ENCODE results near the gene DNHD1. TPM values are rescaled to one million over a fixed set of nuclear protein-coding genes. Genes with fewer than 3 reads are reported as not detected.

Gene DNHD1
- total RNA-seq, 1 donor from 2014 or later, result 2.3 TPM

Other genes with a start within 250 kb of the DNHD1 start
- not detected for gene CCKBR, start 237.4 kb upstream of the DNHD1 start, total RNA-seq
- 596 TPM for gene CAVIN3, start 176.8 kb upstream of the DNHD1 start, total RNA-seq
- 48.6 TPM for gene SMPD1, start 106.8 kb upstream of the DNHD1 start, total RNA-seq
- 29.2 TPM for gene APBB1, start 78.2 kb upstream of the DNHD1 start, total RNA-seq
- gene HPX, start 56.3 kb upstream of the DNHD1 start, total RNA-seq, result 16.8 TPM
- gene TRIM3, start 23.3 kb upstream of the DNHD1 start, total RNA-seq, result 33.8 TPM
- 87.8 TPM for gene ARFIP2, start 15.9 kb upstream of the DNHD1 start, total RNA-seq
- gene TIMM10B, start 15.8 kb upstream of the DNHD1 start, total RNA-seq, result 19.2 TPM
- 9.2 TPM for gene RRP8, start 106.3 kb downstream of the DNHD1 start, total RNA-seq
- gene ILK, start 106.5 kb downstream of the DNHD1 start, total RNA-seq, result 183 TPM
- gene TAF10, start 114.9 kb downstream of the DNHD1 start, total RNA-seq, result 76.0 TPM
- 96.7 TPM for gene TPP1, start 122.1 kb downstream of the DNHD1 start, total RNA-seq
- 58.0 TPM for gene DCHS1, start 158.5 kb downstream of the DNHD1 start, total RNA-seq
- gene MRPL17, start 186.1 kb downstream of the DNHD1 start, total RNA-seq, result 12.9 TPM

All from ascending aorta (tissue), 1 donor.